Mucosa of stomach (tissue), 1 donor: ENCODE results near the gene TMEM37.
A peak's percentile ranks its signal among the peaks of the same experiment; 100 is the strongest.

Source experiments
- H3K27me3 ChIP-seq: one replicate; pipeline ENCODE4 v1.7.0; 2013; ENCODE audit warnings: mild to moderate bottlenecking, low read length; ENCODE audit not compliant: control insufficient read depth, insufficient read depth
- H3K36me3 ChIP-seq: one replicate; pipeline ENCODE4 v1.7.0; 2013; ENCODE audit warnings: low read length; ENCODE audit not compliant: control insufficient read depth, insufficient read depth
- H3K4me1 ChIP-seq: one replicate; pipeline ENCODE4 v1.7.0; 2013; ENCODE audit warnings: mild to moderate bottlenecking, low read length; ENCODE audit not compliant: control insufficient read depth, insufficient read depth
- H3K4me3 ChIP-seq: one replicate; pipeline ENCODE4 v1.7.0; 2013; ENCODE audit warnings: low read length
- H3K9ac ChIP-seq: one replicate; pipeline ENCODE4 v1.7.0; 2013; ENCODE audit warnings: mild to moderate bottlenecking, low read length, moderate library complexity
- H3K9me3 ChIP-seq: one replicate; pipeline ENCODE4 v1.7.0; 2013; ENCODE audit warnings: mild to moderate bottlenecking, low read length, moderate library complexity; ENCODE audit not compliant: control insufficient read depth
- donor health status: Pancreatic carcinoma.

The TMEM37 gene

GRCh38 chr2:119469661-119470297 is 38.1 kb downstream of the TMEM37 start:
- Histone ChIP-seq H3K36me3 (no peaks in the 10 kb centered on the region), H3K27me3 (no peaks in the 10 kb centered on the region), H3K4me1 (no peaks in the 10 kb centered on the region), H3K4me3 (no peak overlapping the region), H3K9ac (no peak overlapping the region), H3K9me3 (no peaks in the 10 kb centered on the region)

GRCh38 chr2:119472749-119473148 is 41.1 kb downstream of the TMEM37 start:
- Histone ChIP-seq H3K9ac (no peak overlapping the region), H3K36me3 (no peaks in the 10 kb centered on the region), H3K4me1 (peaks cover 9% of the 10 kb centered on the region), H3K4me3 (no peak overlapping the region), H3K9me3 (no peaks in the 10 kb centered on the region), H3K27me3 (no peaks in the 10 kb centered on the region)

GRCh38 chr2:119473621-119474370 is 42.1 kb downstream of the TMEM37 start:
- Histone ChIP-seq H3K27me3 (no peaks in the 10 kb centered on the region), H3K36me3 (no peaks in the 10 kb centered on the region), H3K4me1 (peaks cover 9% of the 10 kb centered on the region), H3K9ac (no peak overlapping the region), H3K4me3 (no peak overlapping the region), H3K9me3 (no peaks in the 10 kb centered on the region)

- Histone ChIP-seq H3K9ac (no peak overlapping the region), H3K9me3 (no peaks in the 10 kb centered on the region), H3K4me3 (no peak overlapping the region), H3K27me3 (no peaks in the 10 kb centered on the region), H3K4me1 (peaks cover 9% of the 10 kb centered on the region), H3K36me3 (no peaks in the 10 kb centered on the region)
These were observed 42.9 kb downstream of the TMEM37 start for GRCh38 chr2:119474371-119475224.

GRCh38 chr2:119475225-119475856 is 43.7 kb downstream of the TMEM37 start:
- H3K9ac ChIP-seq, result no peak overlapping the region
- no peaks in the 10 kb centered on the region for H3K9me3 ChIP-seq
- H3K27me3 ChIP-seq, result no peaks in the 10 kb centered on the region
- no peaks in the 10 kb centered on the region for H3K36me3 ChIP-seq
- H3K4me1 ChIP-seq, result peaks cover 9% of the 10 kb centered on the region
- H3K4me3 ChIP-seq, result no peak overlapping the region

- H3K9me3 ChIP-seq, result no peaks in the 10 kb centered on the region
- H3K4me3 ChIP-seq, result no peak overlapping the region
- H3K4me1 ChIP-seq, result peaks cover 14% of the 10 kb centered on the region
- H3K36me3 ChIP-seq, result no peaks in the 10 kb centered on the region
- H3K9ac ChIP-seq, result no peak overlapping the region
- H3K27me3 ChIP-seq, result no peaks in the 10 kb centered on the region
These were observed 44.2 kb downstream of the TMEM37 start for GRCh38 chr2:119475857-119476244.

GRCh38 chr2:119476301-119477112 is 44.9 kb downstream of the TMEM37 start:
- H3K4me3 ChIP-seq, result peak overlapping the region; percentile 53
- H3K36me3 ChIP-seq, result no peaks in the 10 kb centered on the region
- no peaks in the 10 kb centered on the region for H3K9me3 ChIP-seq
- no peaks in the 10 kb centered on the region for H3K27me3 ChIP-seq
- H3K4me1 ChIP-seq, result peaks cover 20% of the 10 kb centered on the region
- H3K9ac ChIP-seq, result no peak overlapping the region

- H3K27me3 ChIP-seq, result no peaks in the 10 kb centered on the region
- peaks cover 24% of the 10 kb centered on the region for H3K4me1 ChIP-seq
- no peaks in the 10 kb centered on the region for H3K36me3 ChIP-seq
- H3K9me3 ChIP-seq, result no peaks in the 10 kb centered on the region
- no peak overlapping the region for H3K4me3 ChIP-seq
- no peak overlapping the region for H3K9ac ChIP-seq
These were observed 45.5 kb downstream of the TMEM37 start for GRCh38 chr2:119477113-119477505.

GRCh38 chr2:119478188-119478977 is 46.7 kb downstream of the TMEM37 start:
- Histone ChIP-seq H3K4me3 (no peak overlapping the region), H3K9me3 (no peaks in the 10 kb centered on the region), H3K36me3 (no peaks in the 10 kb centered on the region), H3K9ac (no peak overlapping the region), H3K27me3 (no peaks in the 10 kb centered on the region), H3K4me1 (peaks cover 24% of the 10 kb centered on the region)

GRCh38 chr2:119478978-119479295 is 47.3 kb downstream of the TMEM37 start:
- Histone ChIP-seq H3K36me3 (no peaks in the 10 kb centered on the region), H3K27me3 (no peaks in the 10 kb centered on the region), H3K4me3 (no peak overlapping the region), H3K9me3 (no peaks in the 10 kb centered on the region), H3K9ac (no peak overlapping the region), H3K4me1 (peaks cover 24% of the 10 kb centered on the region)

- Histone ChIP-seq H3K4me1 (peaks cover 24% of the 10 kb centered on the region), H3K9me3 (no peaks in the 10 kb centered on the region), H3K27me3 (no peaks in the 10 kb centered on the region), H3K9ac (no peak overlapping the region), H3K36me3 (no peaks in the 10 kb centered on the region), H3K4me3 (no peak overlapping the region)
These were observed 48.5 kb downstream of the TMEM37 start for GRCh38 chr2:119480184-119480583.
